Mucosa of rectum (tissue), 2 donors: ENCODE data around the gene C19orf47.

Experiments
- H3K27ac ChIP-seq, 2 donors: one replicate each; pipeline ENCODE4 v1.7.0; 2013; ENCODE audit warnings: inconsistent platforms in 2 of 2, low read depth in 2 of 2, low read length in 2 of 2
- H3K27me3 ChIP-seq, 2 donors: one replicate each; pipeline ENCODE4 v1.7.0; 2013; ENCODE audit warnings: low read length in 2 of 2; ENCODE audit not compliant: control insufficient read depth in 2 of 2, insufficient read depth in 2 of 2
- H3K36me3 ChIP-seq, 2 donors: one replicate each; pipeline ENCODE4 v1.7.0; 2013; ENCODE audit warnings: low read length in 2 of 2; ENCODE audit not compliant: control insufficient read depth in 2 of 2, insufficient read depth in 2 of 2
- H3K4me1 ChIP-seq, 2 donors: one replicate each; pipeline ENCODE4 v1.7.0; 2013; ENCODE audit warnings: low read length in 2 of 2, mild to moderate bottlenecking in 1 of 2; ENCODE audit not compliant: control insufficient read depth in 2 of 2, insufficient read depth in 2 of 2
- H3K4me3 ChIP-seq, 2 donors: one replicate each; pipeline ENCODE4 v1.7.0; 2013; ENCODE audit warnings: low read length in 2 of 2
- H3K9ac ChIP-seq, 2 donors: one replicate each; pipeline ENCODE4 v1.7.0; 2013; ENCODE audit warnings: low read length in 2 of 2, low read depth in 1 of 2, mild to moderate bottlenecking in 1 of 2
- H3K9me3 ChIP-seq, 2 donors: one replicate each; pipeline ENCODE4 v1.7.0; 2013; ENCODE audit warnings: low read length in 2 of 2; ENCODE audit not compliant: control insufficient read depth in 2 of 2
- donor health status: healthy.
- donor health status: Normal muscosa, but diverticular disease.

Gene C19orf47

GRCh38 chr19:40302224-40303011 lies 45.8 kb downstream of the C19orf47 start:
- no peak overlapping the region for H3K9ac ChIP-seq
- no peak overlapping the region for H3K27ac ChIP-seq
- no peaks in the 10 kb centered on the region for H3K4me1 ChIP-seq
- no peaks in the 10 kb centered on the region for H3K27me3 ChIP-seq
- H3K36me3 ChIP-seq: no peaks in the 10 kb centered on the region
- H3K4me3 ChIP-seq: no peak overlapping the region
- H3K9me3 ChIP-seq: no peaks in the 10 kb centered on the region

DNA sequence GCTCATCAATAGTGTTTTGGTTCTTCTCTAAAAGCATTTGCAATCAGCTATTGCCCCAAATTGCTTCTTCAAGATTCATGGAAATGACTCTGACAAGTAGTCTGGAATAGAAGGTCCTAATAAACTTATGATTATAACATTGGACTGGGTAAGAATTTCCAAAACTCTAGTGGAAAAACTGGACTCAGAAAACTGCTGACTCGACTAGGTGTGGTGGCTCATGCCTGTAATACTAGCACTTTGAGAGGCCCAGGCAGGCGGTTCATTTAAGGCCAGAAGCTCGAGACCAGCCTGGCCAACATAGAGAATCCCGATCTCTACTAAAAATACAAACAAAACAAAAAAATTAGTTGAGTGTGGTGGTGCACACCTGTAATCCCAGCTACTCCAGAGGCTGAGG lies 47.5 kb downstream of the C19orf47 start:
- Histone ChIP-seq H3K4me3 (no peak overlapping the region), H3K27ac (no peak overlapping the region), H3K4me1 (no peaks in the 10 kb centered on the region), H3K9ac (no peak overlapping the region), H3K27me3 (no peaks in the 10 kb centered on the region), H3K36me3 (no peaks in the 10 kb centered on the region), H3K9me3 (no peaks in the 10 kb centered on the region)

DNA sequence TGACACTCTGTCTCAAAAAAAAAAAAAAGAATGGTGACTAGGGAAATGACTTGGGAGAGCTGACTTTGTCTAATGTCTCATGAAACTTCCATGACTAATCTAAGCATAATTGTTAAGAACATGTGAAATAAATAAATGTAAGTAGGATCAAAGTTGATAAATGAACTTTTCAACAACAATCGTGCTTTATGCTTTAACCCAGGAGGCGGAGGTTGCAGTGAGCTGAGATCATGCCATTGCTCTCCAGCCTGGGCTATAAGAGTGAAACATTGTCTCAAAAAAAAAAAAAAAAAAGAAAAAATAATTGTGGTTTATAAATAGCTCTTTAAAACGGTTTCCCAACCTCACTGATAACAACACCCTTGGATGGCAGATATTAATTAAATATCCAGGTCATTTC lies 50.2 kb downstream of the C19orf47 start:
- no peak overlapping the region for H3K27ac ChIP-seq

GRCh38 chr19:40294560-40294959 lies 53.6 kb downstream of the C19orf47 start:
- no peak overlapping the region for H3K9ac ChIP-seq
- H3K36me3 ChIP-seq: no peaks in the 10 kb centered on the region
- no peaks in the 10 kb centered on the region for H3K9me3 ChIP-seq
- no peak overlapping the region for H3K27ac ChIP-seq
- no peaks in the 10 kb centered on the region for H3K27me3 ChIP-seq
- H3K4me1 ChIP-seq: no peaks in the 10 kb centered on the region
- no peak overlapping the region for H3K4me3 ChIP-seq

More for the DNA sequence above, 50.2 kb downstream of the C19orf47 start:
- no peak overlapping the region for H3K4me3 ChIP-seq
- no peaks in the 10 kb centered on the region for H3K36me3 ChIP-seq
- no peak overlapping the region for H3K9ac ChIP-seq
- H3K4me1 ChIP-seq: no peaks in the 10 kb centered on the region
- H3K27me3 ChIP-seq: no peaks in the 10 kb centered on the region
- no peaks in the 10 kb centered on the region for H3K9me3 ChIP-seq

DNA sequence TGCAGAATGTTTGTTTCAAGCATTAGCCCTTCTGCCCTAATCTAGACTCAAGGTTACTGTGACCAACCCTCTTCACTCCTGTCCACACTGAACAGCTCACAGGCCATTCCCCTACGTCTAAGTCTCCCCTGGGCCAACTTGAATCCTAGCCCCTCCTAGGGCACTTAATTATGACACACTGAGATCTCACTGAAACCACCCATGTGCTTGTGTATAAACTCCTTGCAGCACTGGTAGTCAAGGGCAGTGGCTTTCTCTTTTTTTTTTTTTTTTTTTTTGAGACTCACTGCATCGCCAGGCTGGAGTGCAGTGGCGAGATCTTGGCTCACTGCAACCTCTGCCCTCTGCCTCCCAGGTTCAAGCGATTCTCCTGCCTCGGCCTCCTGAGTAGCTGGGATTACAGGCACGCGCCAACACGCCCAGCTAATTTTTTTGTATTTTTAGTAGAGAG lies 61.2 kb downstream of the C19orf47 start:
- Histone ChIP-seq H3K27me3 (no peaks in the 10 kb centered on the region), H3K4me3 (no peak overlapping the region), H3K27ac (peak overlapping the region in 1 of 2 donors; percentile 7), H3K36me3 (peaks cover 0 to 2% of the 10 kb centered on the region in 2 donors), H3K9me3 (no peaks in the 10 kb centered on the region), H3K4me1 (peaks cover 19 to 24% of the 10 kb centered on the region in 2 donors), H3K9ac (peak overlapping the region in 1 of 2 donors; percentile 19)

GRCh38 chr19:40286235-40286970 lies 61.8 kb downstream of the C19orf47 start:
- Histone ChIP-seq H3K9ac (peak overlapping the region; percentile 19 to 82), H3K27me3 (no peaks in the 10 kb centered on the region)

GRCh38 chr19:40285353-40286234 lies 62.6 kb downstream of the C19orf47 start:
- Histone ChIP-seq H3K4me3 (peak overlapping the region; percentile 70 to 87), H3K9ac (peak overlapping the region; percentile 84 to 93), H3K4me1 (peaks cover 25 to 30% of the 10 kb centered on the region in 2 donors), H3K36me3 (peaks cover 0 to 6% of the 10 kb centered on the region in 2 donors), H3K9me3 (no peaks in the 10 kb centered on the region), H3K27me3 (no peaks in the 10 kb centered on the region), H3K27ac (peak overlapping the region; percentile 96)

More at GRCh38 chr19:40286235-40286970, 61.8 kb downstream of the C19orf47 start:
- Histone ChIP-seq H3K4me3 (no peak overlapping the region), H3K36me3 (peaks cover 0 to 6% of the 10 kb centered on the region in 2 donors), H3K9me3 (no peaks in the 10 kb centered on the region), H3K4me1 (peaks cover 19 to 24% of the 10 kb centered on the region in 2 donors), H3K27ac (peak overlapping the region in 1 of 2 donors; percentile 96)

DNA sequence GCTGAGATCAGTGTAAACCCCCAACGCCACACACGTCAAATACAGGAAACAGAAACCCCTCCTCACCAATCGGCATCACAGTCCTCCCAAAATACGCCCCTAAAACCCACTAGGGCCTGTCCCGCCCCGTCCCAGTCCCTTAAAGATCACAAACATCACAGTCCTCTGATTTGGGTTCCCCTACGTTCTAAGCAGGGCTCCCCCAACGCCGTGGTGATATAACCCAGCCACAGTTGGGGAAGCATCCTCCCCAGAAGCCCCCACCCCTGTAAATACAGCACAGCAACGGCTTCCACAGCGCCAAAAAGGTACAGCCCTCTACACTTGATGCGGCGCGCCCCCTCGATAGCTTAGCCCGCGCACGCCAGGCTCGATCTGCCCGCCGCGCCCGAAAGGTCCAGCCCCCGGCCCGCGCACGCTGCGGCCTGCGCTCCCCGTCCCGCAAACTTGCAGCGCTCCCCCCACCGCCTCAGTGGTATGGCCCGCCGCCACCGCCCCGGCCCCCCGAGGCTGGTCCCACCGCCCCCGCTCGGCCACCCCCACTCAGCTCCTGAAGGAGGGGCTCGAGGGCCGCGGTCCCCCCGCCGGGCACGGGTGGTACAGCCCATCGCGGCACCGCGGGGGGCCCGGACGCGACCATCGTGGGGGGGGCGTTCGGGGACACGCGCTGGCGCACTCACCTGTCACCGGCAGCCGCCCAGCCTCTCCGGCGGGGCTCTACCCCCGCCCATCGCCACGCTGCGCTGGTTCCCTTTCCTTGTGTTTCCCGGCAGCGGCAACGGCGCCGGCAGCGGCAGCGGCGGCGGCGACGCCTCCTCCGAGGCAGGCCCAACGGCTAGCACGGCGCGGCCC lies 63.5 kb downstream of the C19orf47 start, which contains the start of gene AKT2:
Gene AKT2 (minus strand): TSS at position 845 of the 852 bp plus-strand sequence. CDS start 20,078 bp downstream, outside the sequence.
- Histone ChIP-seq H3K9ac (peak within 1 kb of the TSS; percentile 84 to 93), H3K4me1 (peaks cover 34 to 39% of the 10 kb centered on the region in 2 donors), H3K27me3 (no peaks in the 10 kb centered on the region), H3K9me3 (no peaks in the 10 kb centered on the region), H3K36me3 (peaks cover 0 to 6% of the 10 kb centered on the region in 2 donors), H3K4me3 (peak within 1 kb of the TSS; percentile 70 to 90), H3K27ac (peak within 1 kb of the TSS; percentile 96)

DNA sequence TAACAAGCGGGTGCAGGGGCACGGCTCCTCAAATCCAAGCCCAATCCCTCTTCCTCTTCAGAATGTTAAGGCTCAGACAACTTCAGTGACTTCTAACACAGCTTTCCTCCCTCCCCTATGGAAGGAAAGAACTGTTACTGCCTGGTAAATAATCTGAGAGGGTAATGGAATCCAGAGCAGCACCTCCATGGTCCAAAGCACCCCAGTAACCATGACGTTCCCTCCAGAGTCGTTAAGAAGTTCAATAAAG lies 64.0 kb downstream of the C19orf47 start:
- H3K36me3 ChIP-seq: peaks cover 0 to 6% of the 10 kb centered on the region in 2 donors
- peak overlapping the region; percentile 84 to 88 for H3K9ac ChIP-seq
- H3K4me3 ChIP-seq: peak overlapping the region; percentile 70 to 90
- H3K4me1 ChIP-seq: peaks cover 39 to 44% of the 10 kb centered on the region in 2 donors
- H3K9me3 ChIP-seq: no peaks in the 10 kb centered on the region
- peak overlapping the region; percentile 83 to 88 for H3K27ac ChIP-seq
- H3K27me3 ChIP-seq: no peaks in the 10 kb centered on the region
